K562 (cell line): ENCODE data around the gene CPE. TPM values are rescaled to one million over a fixed set of nuclear protein-coding genes. Genes with fewer than 3 reads are reported as not detected.

Source experiments
- CHD7 ChIP-seq: fragments of 200-600 bp; sonication (generic); IDR thresholded peaks from one replicate; pipeline ENCODE4 v1.6.1; 2012; ENCODE audit warnings: mild to moderate bottlenecking, low read depth, low read length, inconsistent platforms
- IFI16 ChIP-seq: fragments of 250-450 bp; sonication (Bioruptor Pico); IDR thresholded peaks from 2 replicates; pipeline ENCODE4 v2.1.2; 2022; ENCODE audit warnings: mild to moderate bottlenecking, inconsistent platforms
- RAD51 ChIP-seq: fragments of 450-650 bp; IDR thresholded peaks from 2 replicates; pipeline ENCODE4 v1.7.1; 2016; ENCODE audit warnings: low read depth, mild to moderate bottlenecking, borderline replicate concordance
- TEAD2 ChIP-seq: fragments of 450-650 bp; IDR thresholded peaks from 2 replicates; pipeline ENCODE4 v1.6.1; 2016; ENCODE audit warnings: missing genetic modification characterization, control low read depth, missing compliant biosample characterization
- ZFP91 ChIP-seq: sonication (generic); formaldehyde crosslinking; IDR thresholded peaks from 2 replicates; pipeline ENCODE4 v1.8.0; 2022; ENCODE audit warnings: mild to moderate bottlenecking, missing genetic modification reagents
- ZNF253 ChIP-seq: fragments of 250-450 bp; sonication (Bioruptor Pico); conservative IDR thresholded peaks from 2 replicates; pipeline ENCODE4 v1.6.1; 2021; ENCODE audit warnings: mild to moderate bottlenecking
- polyA plus RNA-seq, 8 experiments: library from polyadenylated mRNA; depleted of rRNA in 4 of 8; stranded (reverse) in 5 of 8; unstranded in 3 of 8; fragments of >200 nt; fragmentation: Nextera tagmentation in 2 of 8; fragmentation: Illumina TruSeq in 1 of 8; extraction: Ambion mirVana in 2 of 8; extraction: Trizol in 1 of 8; gene quantifications; 2 replicates each; pipeline versions ENCODE4 v1.2.1 to v1.2.3, GENCODE V29; 2011 to 2014; ENCODE audit warnings: inconsistent platforms in 1 of 8, missing spikeins in 1 of 8
- total RNA-seq, 7 experiments: library from RNA; depleted of rRNA in 6 of 7; stranded (reverse); fragments of >200 nt in 6 of 7; fragmentation: Illumina TruSeq in 2 of 7; extraction: Trizol in 2 of 7; gene quantifications; 2 replicates each; pipeline versions ENCODE4 v1.2.1 to v1.2.3, GENCODE V29; 2011 to 2021; ENCODE audit warnings: low replicate concordance in 1 of 7

Gene CPE
- total and polyA plus RNA-seq, 9 of the 15 experiments (the other 6 are each of a cell fraction or from before 2014, with no cell fraction given): 0.04 to 0.16 (median 0.06) TPM; not detected in 4

GRCh38 chr4:165368114-165368513, 10.7 kb upstream of the CPE start (continued):
- TF ChIP-seq CHD7: no peak
- no peak for TF ChIP-seq TEAD2 (tag)
- TF ChIP-seq ZFP91 (CRISPR knock-in tag): no peak
- no peak for TF ChIP-seq IFI16 (CRISPR knock-in tag)
- TF ChIP-seq RAD51: no peak
- TF ChIP-seq ZNF253 (CRISPR knock-in tag): no peak
